ENCODE measurements around the gene SVOP.

GRCh38 chr12:109020146-109020795, 597 bp downstream of the SVOP start:
- no peak for TF ChIP-seq CTCF (conservative IDR thresholded peaks at IDR 0.05 in 1 of 2, IDR thresholded peaks at IDR 0.05 in 1 of 2; ENCODE audit: low read depth in 1 of 2, low read length in 2 of 2)
- no peak for TF ChIP-seq EZH2 (IDR thresholded peaks at IDR 0.05; ENCODE audit: low read length, missing control alignments)
